ENCODE data around the gene MST1. TPM values are rescaled to one million over a fixed set of nuclear protein-coding genes. Genes with fewer than 3 reads are reported as not detected.

MST1 gene
- total RNA-seq, 1 experiment from 2014 or later: 15.4 TPM

GRCh38 chr3:49664300-49664699 lies 25.0 kb downstream of the MST1 start:
- Mint-ChIP-seq H3K4me1 (ENCODE audit: low read depth, unreplicated experiment) (peaks cover 28% of the 10 kb centered on the region), H3K27ac (ENCODE audit: unreplicated experiment) (no peak overlapping the region), H3K9me3 (ENCODE audit: unreplicated experiment) (no peaks in the 10 kb centered on the region), H3K27me3 (ENCODE audit: insufficient read depth, unreplicated experiment) (no peaks in the 10 kb centered on the region), H3K36me3 (ENCODE audit: insufficient read depth, unreplicated experiment) (peaks cover 8% of the 10 kb centered on the region), H3K4me3 (ENCODE audit: unreplicated experiment) (no peak overlapping the region)
- Histone ChIP-seq H3K27me3 (replicated peaks; ENCODE audit: control insufficient read depth, insufficient read depth, low read length) (no peaks in the 10 kb centered on the region), H3K4me1 (peaks cover 28% of the 10 kb centered on the region), H3K4me3 (ENCODE audit: low read depth, low read length) (no peak overlapping the region), H3K9me3 (no peaks in the 10 kb centered on the region), H3K36me3 (ENCODE audit: control insufficient read depth, insufficient read depth, low read length) (no peaks in the 10 kb centered on the region)
- DNase-seq: no peak
- ChIA-PET POLR2A (no interaction called here), CTCF (interaction anchor here (0.8 to 2.1 kb wide), 2 partner anchors 9 to 124 kb away, joined by 5 to 11 read pairs; no protein-coding TSS in a partner anchor)
- BruUV-seq (replicated peaks): no TSS peak
- intact Hi-C loops (cut with micrococcal nuclease; ENCODE audit: unreplicated experiment): no loop called here
- no peak for TF ChIP-seq CTCF (IDR thresholded peaks at IDR 0.05; ENCODE audit: insufficient read depth in 1 of 2, low read depth in 1 of 2, low read length in 1 of 2, severe bottlenecking in 1 of 2, unreplicated experiment in 1 of 2)

GRCh38 chr3:49663831-49664230 lies 25.4 kb downstream of the MST1 start:
- no peak for TF ChIP-seq CTCF (IDR thresholded peaks at IDR 0.05; ENCODE audit: insufficient read depth in 1 of 2, low read depth in 1 of 2, low read length in 1 of 2, severe bottlenecking in 1 of 2, unreplicated experiment in 1 of 2)
- ChIA-PET CTCF (interaction anchor here (0.8 to 2.1 kb wide), 2 partner anchors 10 to 124 kb away, joined by 5 to 11 read pairs; no protein-coding TSS in a partner anchor), POLR2A (no interaction called here)
- BruUV-seq (replicated peaks): no TSS peak
- Mint-ChIP-seq H3K9me3 (ENCODE audit: unreplicated experiment) (no peaks in the 10 kb centered on the region), H3K36me3 (ENCODE audit: insufficient read depth, unreplicated experiment) (peaks cover 8% of the 10 kb centered on the region), H3K4me3 (ENCODE audit: unreplicated experiment) (no peak overlapping the region), H3K27ac (ENCODE audit: unreplicated experiment) (no peak overlapping the region), H3K4me1 (ENCODE audit: low read depth, unreplicated experiment) (peaks cover 23% of the 10 kb centered on the region), H3K27me3 (ENCODE audit: insufficient read depth, unreplicated experiment) (no peaks in the 10 kb centered on the region)
- Histone ChIP-seq H3K4me3 (ENCODE audit: low read depth, low read length) (no peak overlapping the region), H3K4me1 (peaks cover 25% of the 10 kb centered on the region), H3K27me3 (replicated peaks; ENCODE audit: control insufficient read depth, insufficient read depth, low read length) (no peaks in the 10 kb centered on the region), H3K36me3 (ENCODE audit: control insufficient read depth, insufficient read depth, low read length) (no peaks in the 10 kb centered on the region), H3K9me3 (no peaks in the 10 kb centered on the region)
- intact Hi-C loops (cut with micrococcal nuclease; ENCODE audit: unreplicated experiment): no loop called here
- DNase-seq: no peak

- Mint-ChIP-seq H3K27ac (ENCODE audit: unreplicated experiment) (no peak overlapping the region), H3K27me3 (ENCODE audit: insufficient read depth, unreplicated experiment) (no peaks in the 10 kb centered on the region), H3K4me3 (ENCODE audit: unreplicated experiment) (no peak overlapping the region), H3K4me1 (ENCODE audit: low read depth, unreplicated experiment) (peaks cover 15% of the 10 kb centered on the region), H3K36me3 (ENCODE audit: insufficient read depth, unreplicated experiment) (peaks cover 1% of the 10 kb centered on the region), H3K9me3 (ENCODE audit: unreplicated experiment) (no peaks in the 10 kb centered on the region)
- TF ChIP-seq CTCF (IDR thresholded peaks at IDR 0.05; ENCODE audit: insufficient read depth in 1 of 2, low read depth in 1 of 2, low read length in 1 of 2, severe bottlenecking in 1 of 2, unreplicated experiment in 1 of 2): no peak
- intact Hi-C loops (cut with micrococcal nuclease; ENCODE audit: unreplicated experiment): no loop called here
- peaks cover 15% of the 10 kb centered on the region; the same call in 1 of the 2 replicates for H3K4me1 ChIP-seq
- no peaks in the 10 kb centered on the region for H3K27me3 ChIP-seq (replicated peaks; ENCODE audit: control insufficient read depth, insufficient read depth, low read length)
- no peak for DNase-seq
- no TSS peak for BruUV-seq (replicated peaks)
- H3K4me3 ChIP-seq (ENCODE audit: low read depth, low read length): no peak overlapping the region
- H3K36me3 ChIP-seq (ENCODE audit: control insufficient read depth, insufficient read depth, low read length): no peaks in the 10 kb centered on the region
- no peaks in the 10 kb centered on the region for H3K9me3 ChIP-seq
- ChIA-PET CTCF (interaction anchor here (2.1 kb wide), 1 partner anchor 123 kb away, joined by 11 read pairs; no protein-coding TSS in a partner anchor), POLR2A (no interaction called here)
These were observed 26.4 kb downstream of the MST1 start for GRCh38 chr3:49662720-49663413.

Measured in Caco-2 (cell line).